ENCODE data around the gene SPOCK1. TPM values are rescaled to one million over a fixed set of nuclear protein-coding genes. Genes with fewer than 3 reads are reported as not detected.
A peak's percentile ranks its signal among the peaks of the same experiment; 100 is the strongest.

The SPOCK1 gene
- total and polyA plus RNA-seq, 8 donors: 0.46 to 15.6 (median 9.2) TPM

DNA sequence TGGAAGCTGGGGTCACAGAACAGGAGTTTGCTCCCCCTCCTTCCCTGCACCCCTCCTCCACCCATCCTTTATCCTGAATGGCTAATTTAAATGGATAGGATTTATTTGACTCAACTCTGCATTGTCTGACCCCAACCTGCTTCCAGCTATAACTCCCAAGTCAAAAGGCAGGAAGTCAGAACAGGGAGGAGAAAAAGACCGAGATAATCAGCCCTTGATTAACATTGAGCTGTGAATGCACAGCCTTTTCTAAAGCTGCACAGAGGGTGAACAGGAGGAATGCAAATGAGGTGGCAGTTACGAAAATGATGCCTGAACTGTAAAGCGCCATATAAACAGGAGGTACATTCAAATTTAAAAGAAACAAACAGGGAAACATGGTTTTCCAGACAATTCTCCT is 152.8 kb downstream of the SPOCK1 start:
- intact Hi-C loops (cut with DNase I; ENCODE audit: low total_unique reads): no loop called here

DNA sequence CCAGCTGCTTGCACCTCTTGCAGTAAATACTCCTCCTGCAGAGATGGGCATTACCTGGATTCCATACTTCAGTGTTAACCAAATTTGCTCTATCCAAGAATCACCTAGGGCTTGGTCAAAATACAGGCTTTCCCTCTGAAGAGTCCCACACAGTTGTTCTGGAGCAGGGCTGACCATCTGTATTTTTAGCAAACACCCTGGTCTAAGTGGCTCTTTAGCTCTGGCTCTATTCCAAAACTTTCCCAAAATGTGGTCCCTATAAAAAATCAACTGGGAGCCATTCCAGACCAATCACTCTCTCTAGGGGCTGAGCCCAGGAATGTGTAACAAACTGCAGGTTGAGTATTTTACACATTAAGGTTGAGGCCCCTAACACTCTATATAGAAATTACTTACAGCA is 153.7 kb downstream of the SPOCK1 start:
- TF ChIP-seq, protein P1, sequence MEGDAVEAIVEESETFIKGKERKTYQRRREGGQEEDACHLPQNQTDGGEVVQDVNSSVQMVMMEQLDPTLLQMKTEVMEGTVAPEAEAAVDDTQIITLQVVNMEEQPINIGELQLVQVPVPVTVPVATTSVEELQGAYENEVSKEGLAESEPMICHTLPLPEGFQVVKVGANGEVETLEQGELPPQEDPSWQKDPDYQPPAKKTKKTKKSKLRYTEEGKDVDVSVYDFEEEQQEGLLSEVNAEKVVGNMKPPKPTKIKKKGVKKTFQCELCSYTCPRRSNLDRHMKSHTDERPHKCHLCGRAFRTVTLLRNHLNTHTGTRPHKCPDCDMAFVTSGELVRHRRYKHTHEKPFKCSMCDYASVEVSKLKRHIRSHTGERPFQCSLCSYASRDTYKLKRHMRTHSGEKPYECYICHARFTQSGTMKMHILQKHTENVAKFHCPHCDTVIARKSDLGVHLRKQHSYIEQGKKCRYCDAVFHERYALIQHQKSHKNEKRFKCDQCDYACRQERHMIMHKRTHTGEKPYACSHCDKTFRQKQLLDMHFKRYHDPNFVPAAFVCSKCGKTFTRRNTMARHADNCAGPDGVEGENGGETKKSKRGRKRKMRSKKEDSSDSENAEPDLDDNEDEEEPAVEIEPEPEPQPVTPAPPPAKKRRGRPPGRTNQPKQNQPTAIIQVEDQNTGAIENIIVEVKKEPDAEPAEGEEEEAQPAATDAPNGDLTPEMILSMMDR (IDR thresholded peaks at IDR 0.05): no peak
- TF ChIP-seq POLR2A (IDR thresholded peaks at IDR 0.05) (no peak), EP300 (IDR thresholded peaks at IDR 0.05) (no peak), POLR2AphosphoS5 (IDR thresholded peaks at IDR 0.05) (no peak)
- no peak for DNase-seq
- H3K27me3 ChIP-seq: no peaks in the 10 kb centered on the region
- H3K4me3 ChIP-seq: no peak overlapping the region
- no peaks in the 10 kb centered on the region for H3K9me3 ChIP-seq
- intact Hi-C loops (cut with DNase I; ENCODE audit: low total_unique reads): no loop called here
- H3K27ac ChIP-seq: no peak overlapping the region
- H3K36me3 ChIP-seq: no peaks in the 10 kb centered on the region
- H3K4me1 ChIP-seq: peaks cover 0 to 4% (median 0%) of the 10 kb centered on the region in 4 donors

More for the DNA sequence above, 152.8 kb downstream of the SPOCK1 start:
- H3K36me3 ChIP-seq: no peaks in the 10 kb centered on the region
- DNase-seq: no peak
- H3K4me1 ChIP-seq: peaks cover 0 to 4% (median 0%) of the 10 kb centered on the region in 4 donors
- H3K4me3 ChIP-seq: no peak overlapping the region
- H3K27ac ChIP-seq: no peak overlapping the region
- TF ChIP-seq, protein P1 (IDR thresholded peaks at IDR 0.05): no peak
- no peak for TF ChIP-seq EP300 (IDR thresholded peaks at IDR 0.05)
- TF ChIP-seq POLR2AphosphoS5 (IDR thresholded peaks at IDR 0.05): no peak
- TF ChIP-seq POLR2A (IDR thresholded peaks at IDR 0.05): no peak
- WGBS, 5 donors: 61 to 75% (median 69%) methylated on average over 3 of the region's 3 CpGs
- H3K27me3 ChIP-seq: no peaks in the 10 kb centered on the region
- H3K9me3 ChIP-seq: no peaks in the 10 kb centered on the region

- intact Hi-C loops (cut with DNase I; ENCODE audit: low total_unique reads): no loop called here
- H3K27ac ChIP-seq: no peak overlapping the region
- no peak overlapping the region for H3K4me3 ChIP-seq
- peaks cover 0 to 4% (median 0%) of the 10 kb centered on the region in 4 donors for H3K4me1 ChIP-seq
- WGBS, 5 donors: 18 to 26% (median 24%) methylated on average over 6 of the region's 6 CpGs
- DNase-seq: peak; percentile 40 to 48
- H3K27me3 ChIP-seq: no peaks in the 10 kb centered on the region
- no peaks in the 10 kb centered on the region for H3K9me3 ChIP-seq
- TF ChIP-seq POLR2AphosphoS5 (IDR thresholded peaks at IDR 0.05): no peak
- TF ChIP-seq, protein P1 (IDR thresholded peaks at IDR 0.05): peak in 5 of 7 experiments; percentile 60 to 80 (median 68)
- TF ChIP-seq POLR2A (IDR thresholded peaks at IDR 0.05): no peak
- no peak for TF ChIP-seq EP300 (IDR thresholded peaks at IDR 0.05)
- no peaks in the 10 kb centered on the region for H3K36me3 ChIP-seq
Observed at GRCh38 chr5:137344723-137345322, 154.3 kb downstream of the SPOCK1 start.

- H3K27ac ChIP-seq: no peak overlapping the region
- no peaks in the 10 kb centered on the region for H3K9me3 ChIP-seq
- TF ChIP-seq, protein P1 (IDR thresholded peaks at IDR 0.05): no peak
- TF ChIP-seq EP300 (IDR thresholded peaks at IDR 0.05) (no peak), POLR2AphosphoS5 (IDR thresholded peaks at IDR 0.05) (no peak), POLR2A (IDR thresholded peaks at IDR 0.05) (no peak)
- H3K36me3 ChIP-seq: no peaks in the 10 kb centered on the region
- H3K4me3 ChIP-seq: no peak overlapping the region
- WGBS, 5 donors: 80 to 87% (median 81%) methylated on average over 4 of the region's 4 CpGs
- intact Hi-C loops (cut with DNase I; ENCODE audit: low total_unique reads): no loop called here
- DNase-seq: no peak
- peaks cover 0 to 4% (median 0%) of the 10 kb centered on the region in 4 donors for H3K4me1 ChIP-seq
- H3K27me3 ChIP-seq: no peaks in the 10 kb centered on the region
Observed at GRCh38 chr5:137344021-137344420, 155.1 kb downstream of the SPOCK1 start.

All from stomach (tissue), 9 donors.